Activated CD4-positive, alpha-beta T cell treated with anti-CD3 and anti-CD28 coated beads for 1 hour (primary cell): ENCODE measurements around the gene VPREB1.
"Not testable (repeated sequence)": the region's sequence is repeated elsewhere in the genome, so short reads cannot be mapped to it uniquely, and the experiment has no call there.

ENCODE experiments used
- DNase-seq: peaks from one replicate; pipeline ENCODE4 v3.0.0-alpha.2; 2020

The VPREB1 gene

DNA sequence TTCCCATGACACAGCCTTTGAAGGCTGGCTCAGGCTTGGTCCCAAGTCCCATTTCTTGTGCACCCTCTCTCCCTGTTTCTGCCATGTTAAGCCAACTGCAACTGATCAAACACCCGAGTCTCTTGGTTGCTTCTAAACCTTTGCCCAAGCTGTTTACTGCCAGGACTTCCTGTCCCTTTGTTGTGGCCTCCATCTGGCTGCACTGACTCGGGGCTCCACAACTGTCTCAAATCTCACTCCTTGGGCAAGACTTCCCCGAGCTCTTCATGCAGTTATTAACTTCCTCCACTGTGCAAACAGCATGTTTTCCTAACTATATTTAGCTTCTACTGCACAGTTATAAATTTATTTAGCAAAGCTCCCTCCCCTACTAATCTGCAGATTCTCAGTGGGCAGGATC is 4.3 kb downstream of the VPREB1 start:
- DNase-seq, result no peak

DNA sequence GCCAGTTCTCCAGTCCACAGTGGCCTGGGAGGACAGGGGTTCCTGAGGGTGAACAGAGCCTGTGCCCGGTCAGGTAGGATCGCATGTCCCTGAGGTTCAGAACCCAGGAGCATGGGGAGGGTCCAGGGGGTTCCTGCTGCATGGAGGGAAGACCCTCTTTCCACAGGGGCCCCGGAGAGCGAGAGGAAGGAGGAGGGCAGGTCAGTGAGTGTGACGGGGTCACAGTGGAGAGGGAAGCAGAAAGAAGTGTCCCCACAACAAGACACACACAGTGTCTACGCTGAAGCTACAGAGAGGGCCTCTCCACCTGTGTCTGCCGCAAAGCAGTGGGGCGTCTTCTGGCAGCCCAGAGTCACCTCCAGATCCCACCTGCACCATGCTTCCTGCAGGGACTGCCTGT is 6.1 kb downstream of the VPREB1 start:
- DNase-seq, result not testable (repeated sequence)

DNA sequence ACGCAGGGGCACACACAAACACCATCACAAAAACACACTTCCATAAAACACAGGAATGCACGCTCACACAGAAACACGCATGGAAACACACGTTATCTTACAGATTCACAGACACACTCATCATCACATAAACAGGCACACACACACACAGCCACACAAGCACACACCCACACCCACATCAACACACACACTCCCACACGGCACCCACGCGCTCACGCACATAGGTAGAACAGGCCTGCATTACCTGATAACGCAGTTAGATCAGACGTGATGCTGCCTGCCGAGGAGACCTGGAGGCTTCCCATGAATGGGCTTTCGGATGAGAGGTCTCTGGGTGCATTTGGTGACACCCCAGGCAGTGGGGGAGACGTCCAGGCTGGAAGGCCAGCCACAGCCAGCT is 11.5 kb downstream of the VPREB1 start:
- DNase-seq, result not testable (repeated sequence)

DNA sequence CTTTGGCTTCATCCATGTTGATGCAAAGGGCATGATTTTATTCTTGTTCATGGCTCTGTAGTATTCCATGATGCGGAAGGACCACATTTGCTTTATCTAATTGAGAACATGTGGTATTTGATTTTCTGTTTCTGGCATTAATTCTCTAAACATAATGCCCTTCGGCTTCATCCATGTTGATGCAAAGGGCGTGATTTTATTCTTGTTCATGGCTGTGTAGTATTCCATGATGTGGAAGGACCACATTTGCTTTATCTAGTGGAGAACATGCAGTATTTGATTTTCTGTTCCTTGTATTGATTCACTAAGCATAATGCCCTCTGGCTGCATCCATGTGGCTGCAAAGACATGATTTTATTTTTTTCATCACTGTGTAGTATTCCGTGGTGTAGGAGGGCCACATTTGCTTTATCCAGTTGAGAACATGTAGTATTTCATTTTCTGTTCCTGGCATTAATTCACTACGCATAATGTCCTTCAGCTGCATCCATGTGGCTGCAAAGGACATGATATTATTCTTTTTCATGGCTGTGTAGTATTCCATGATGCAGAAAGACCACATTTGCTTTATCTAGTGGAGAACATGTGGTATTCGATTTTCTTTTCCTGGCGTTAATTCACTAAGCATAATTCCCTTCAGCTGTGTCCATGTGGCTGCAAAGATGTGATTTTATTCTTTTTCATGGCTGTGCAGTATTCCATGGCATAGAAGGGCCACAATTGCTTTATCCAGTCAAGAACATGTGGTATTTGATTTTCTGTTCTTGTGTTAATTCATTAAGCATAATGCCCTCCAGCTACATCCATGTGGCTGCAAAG is 14.2 kb downstream of the VPREB1 start:
- not testable (repeated sequence) for DNase-seq

DNA sequence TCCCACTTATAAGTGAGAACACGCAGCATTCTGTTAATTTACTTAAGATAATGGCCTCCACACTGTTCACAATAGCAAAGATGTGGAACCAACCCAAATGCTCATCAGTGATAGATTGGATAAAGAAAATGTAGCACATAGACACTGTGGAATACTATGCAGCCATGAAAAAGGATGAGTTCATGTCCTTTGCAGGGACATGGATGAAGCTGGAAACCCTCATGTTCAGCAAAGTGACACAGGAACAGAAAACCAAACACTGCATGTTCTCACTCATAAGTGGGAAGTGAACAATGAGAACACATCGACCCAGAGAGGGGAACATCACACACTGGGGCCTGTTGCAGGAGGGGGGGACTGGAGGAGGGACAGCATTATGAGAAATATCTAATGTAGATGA is 15.6 kb downstream of the VPREB1 start:
- not testable (repeated sequence) for DNase-seq

DNA sequence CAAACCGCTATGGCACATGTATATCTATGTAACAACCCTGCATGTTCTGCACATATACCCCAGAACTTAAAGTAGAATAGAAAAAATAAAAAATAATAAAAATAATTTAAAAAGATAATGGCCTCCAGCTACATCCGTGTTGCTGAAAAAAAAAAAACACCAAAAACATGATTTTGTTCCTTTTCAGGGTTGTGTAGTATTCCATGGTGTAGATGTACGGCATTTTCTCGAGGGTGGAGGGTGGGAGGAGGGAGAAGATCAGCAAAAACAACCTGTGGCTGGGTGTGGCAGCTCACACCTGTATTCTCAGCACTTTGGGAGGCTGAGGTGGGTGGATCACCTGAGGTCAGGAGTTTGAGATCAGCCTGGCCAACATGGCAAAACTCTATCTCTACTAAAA is 16.0 kb downstream of the VPREB1 start:
- DNase-seq, result not testable (repeated sequence)

DNA sequence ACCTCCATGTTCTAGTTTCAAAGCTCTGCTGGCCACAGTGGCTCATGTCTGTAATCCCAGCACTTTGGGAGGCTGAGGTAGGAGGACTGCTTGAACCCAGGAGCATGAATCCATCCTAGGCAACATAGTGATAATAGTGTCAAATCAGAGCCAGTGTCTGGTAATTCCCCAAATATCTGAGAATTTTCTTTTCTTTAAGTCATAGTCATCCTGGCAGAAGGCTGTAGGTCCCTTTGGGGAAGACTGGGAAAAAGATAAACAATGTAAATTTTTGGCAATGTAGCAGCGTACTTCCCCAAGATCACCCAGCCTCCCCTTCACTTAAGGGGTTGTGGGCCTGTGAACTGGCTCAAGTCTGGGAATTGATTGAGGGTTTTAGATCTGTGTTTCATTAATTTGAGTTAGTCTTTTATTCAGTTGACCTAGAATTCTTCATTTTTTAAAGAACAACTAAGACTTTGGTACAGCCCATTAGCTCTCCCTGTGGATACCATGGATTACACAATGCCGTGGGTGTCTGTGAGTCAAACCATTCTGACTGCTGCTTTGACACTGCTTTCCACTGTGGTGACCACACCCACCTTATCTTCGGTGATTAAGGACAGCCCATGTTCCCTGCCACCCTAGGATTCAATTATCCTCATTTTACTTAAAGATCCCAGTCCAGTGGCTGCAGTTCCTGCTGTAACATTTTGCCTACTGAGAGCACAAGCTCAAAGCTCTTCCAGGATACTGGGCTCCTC is 17.9 kb downstream of the VPREB1 start:
- DNase-seq, result not testable (repeated sequence)

DNA sequence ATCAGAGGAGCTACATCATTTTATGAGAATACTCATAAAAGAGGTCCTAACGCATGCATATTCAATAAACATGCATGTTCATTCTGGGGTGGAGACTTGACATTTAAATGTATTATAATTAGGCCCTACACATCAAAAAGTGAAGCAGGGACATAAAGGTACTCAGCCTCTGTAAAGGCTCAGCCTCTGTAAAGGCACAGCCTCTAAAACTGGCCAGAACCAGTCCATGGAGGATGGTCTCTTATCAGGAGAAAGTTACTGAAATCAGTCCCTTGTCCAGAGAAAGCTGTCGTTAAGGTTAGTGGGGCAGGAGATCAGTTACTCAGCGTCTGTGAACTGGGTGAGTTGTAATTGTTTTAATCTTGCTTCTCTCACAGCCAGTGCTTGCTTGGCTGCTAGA is 19.2 kb downstream of the VPREB1 start:
- DNase-seq, result not testable (repeated sequence)

DNA sequence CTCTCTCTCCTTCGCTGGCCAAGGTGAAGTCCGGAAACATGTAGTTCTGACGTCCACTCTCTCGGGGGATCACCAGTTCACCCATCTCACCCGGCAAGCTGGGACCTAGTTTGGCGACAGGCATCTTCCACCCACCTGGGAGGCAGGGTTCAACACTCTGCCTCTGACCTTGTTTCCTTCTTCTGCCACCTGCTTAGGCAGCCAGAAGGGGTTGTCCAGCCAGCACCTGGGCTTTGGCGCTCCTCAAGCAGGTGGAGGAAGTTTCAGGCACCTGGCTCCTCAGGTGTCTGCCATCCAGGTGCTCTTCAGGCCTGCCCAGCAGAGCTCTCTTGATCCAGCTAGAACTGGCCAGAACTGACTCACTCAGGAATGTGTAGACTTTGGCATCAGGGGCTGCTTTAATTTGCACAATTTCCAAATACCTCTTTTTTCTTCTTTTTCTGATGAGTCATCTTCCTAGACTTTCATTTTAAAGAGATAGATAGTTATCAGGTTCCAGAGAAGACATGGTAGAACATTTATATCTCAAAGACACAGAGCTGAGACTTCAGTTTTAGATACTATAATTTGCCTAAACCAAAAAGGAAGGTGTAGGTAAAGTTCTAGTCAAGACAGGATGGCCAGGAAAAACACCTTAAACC is 25.6 kb downstream of the VPREB1 start:
- DNase-seq, result not testable (repeated sequence)

DNA sequence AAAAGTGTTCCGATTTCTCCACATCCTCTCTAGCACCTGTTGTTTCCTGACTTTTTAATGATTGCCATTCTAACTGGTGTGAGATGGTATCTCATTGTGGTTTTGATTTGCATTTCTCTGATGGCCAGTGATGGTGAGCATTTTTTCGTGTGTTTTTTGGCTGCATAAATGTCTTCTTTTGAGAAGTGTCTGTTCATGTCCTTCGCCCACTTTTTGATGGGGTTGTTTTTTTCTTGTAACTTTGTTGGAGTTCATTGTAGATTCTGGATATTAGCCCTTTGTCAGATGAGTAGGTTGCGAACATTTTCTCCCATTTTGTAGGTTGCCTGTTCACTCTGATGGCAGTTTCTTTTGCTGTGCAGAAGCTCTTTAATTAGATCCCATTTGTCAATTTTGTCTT is 32.8 kb downstream of the VPREB1 start:
- not testable (repeated sequence) for DNase-seq

DNA sequence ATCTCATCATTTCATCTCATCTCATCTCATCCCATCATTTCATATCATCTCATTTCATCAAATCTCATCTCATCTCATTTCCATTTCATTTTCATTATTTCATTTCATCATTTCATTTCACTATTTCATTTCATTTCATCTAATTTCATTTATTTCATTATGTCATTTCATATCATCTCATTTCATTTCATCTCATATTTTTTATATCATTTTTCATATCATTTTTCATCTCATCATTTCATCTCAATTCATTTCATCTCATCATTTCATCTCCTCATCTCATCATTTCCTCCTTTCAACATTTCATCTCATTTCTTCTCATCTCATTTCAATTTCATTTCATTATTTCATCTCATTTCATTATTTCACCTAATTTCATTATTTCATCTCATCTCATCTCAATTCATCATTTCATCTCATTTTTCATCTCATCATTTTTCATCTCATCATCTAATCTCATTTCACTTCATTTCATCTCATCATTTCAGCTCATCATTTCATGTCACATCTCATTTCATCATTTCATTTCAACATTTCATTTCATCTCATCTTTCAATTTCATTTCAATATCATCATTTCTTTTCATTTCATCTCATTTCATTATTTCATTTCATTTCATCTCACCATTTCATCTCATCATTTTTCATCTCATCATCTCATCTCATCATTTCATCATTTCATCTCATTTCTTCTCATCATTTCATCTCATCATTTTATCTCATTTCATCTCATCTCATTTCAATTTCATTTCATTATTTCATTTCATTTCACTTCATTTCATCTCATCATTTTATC is 40.6 kb downstream of the VPREB1 start:
- DNase-seq, result not testable (repeated sequence)

DNA sequence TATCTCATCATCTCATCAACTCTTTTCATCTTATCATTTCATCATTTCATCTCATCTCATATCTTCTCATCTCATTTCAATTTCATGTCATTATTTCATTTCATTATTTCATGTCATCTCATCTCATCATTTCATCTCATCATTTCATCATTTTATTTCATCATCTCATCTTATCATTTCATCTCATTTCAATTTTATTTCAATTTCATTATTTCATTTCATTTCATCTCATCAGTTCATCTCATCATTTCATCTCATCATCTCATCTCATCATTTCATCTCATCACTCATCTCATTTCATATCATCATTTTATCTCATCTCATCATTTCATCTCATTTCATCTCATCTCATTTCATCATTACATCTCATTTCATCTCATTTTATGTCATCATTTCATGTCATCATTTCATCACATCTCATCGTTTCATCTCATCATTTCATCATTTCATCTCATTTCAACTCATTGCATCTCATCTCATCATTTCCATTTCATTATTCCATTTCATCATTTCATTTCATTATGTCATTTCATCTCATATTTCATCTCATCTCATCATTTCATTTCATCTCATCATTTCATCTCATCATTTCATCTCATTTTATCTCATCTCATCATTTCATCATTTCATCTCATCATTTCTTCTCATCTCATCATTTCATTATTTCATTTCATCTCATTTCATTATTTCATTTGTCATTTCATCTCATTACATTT is 42.0 kb downstream of the VPREB1 start:
- DNase-seq, result not testable (repeated sequence)

DNA sequence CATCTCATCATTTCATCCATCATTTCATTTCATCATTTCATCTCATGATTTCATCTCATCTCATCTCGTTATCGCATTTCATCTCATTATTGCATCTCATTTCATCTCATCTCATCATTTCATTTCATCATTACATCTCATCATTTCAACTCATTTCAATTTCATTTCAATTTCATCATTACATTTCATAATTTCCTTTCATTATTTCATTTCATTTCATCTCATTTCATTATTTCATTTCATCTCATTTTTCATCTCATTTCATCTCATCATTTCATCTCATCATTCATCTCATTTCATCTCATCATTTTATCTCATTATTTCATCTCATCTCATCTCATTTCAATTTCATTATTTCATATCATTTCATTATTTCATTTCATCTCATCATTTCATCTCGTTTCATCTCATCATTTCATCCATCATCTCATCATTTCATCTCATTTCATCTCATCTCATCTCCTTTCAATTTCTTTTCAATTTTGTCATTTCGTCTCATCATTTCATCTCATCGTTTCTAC is 42.6 kb downstream of the VPREB1 start:
- not testable (repeated sequence) for DNase-seq

DNA sequence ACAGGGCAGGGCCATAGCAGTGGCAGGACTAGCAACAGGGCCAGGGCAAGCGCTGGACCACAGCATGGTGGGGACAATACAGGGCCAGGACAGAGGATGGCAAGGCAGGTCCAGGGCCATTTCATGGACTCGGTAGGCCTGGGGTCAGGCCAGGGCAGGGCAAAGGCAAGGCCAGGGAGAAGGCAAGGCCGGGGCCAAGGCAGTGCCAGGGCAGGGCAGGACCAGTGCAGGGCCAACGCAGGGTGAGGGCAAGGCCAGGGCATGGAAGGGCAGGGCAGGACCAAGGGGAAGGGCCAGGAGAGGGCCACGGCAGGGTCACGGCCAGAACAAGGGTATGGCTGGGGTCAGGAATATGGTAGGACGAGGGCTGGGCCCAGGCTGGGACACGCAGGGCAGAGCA is 45.1 kb downstream of the VPREB1 start:
- not testable (repeated sequence) for DNase-seq

DNA sequence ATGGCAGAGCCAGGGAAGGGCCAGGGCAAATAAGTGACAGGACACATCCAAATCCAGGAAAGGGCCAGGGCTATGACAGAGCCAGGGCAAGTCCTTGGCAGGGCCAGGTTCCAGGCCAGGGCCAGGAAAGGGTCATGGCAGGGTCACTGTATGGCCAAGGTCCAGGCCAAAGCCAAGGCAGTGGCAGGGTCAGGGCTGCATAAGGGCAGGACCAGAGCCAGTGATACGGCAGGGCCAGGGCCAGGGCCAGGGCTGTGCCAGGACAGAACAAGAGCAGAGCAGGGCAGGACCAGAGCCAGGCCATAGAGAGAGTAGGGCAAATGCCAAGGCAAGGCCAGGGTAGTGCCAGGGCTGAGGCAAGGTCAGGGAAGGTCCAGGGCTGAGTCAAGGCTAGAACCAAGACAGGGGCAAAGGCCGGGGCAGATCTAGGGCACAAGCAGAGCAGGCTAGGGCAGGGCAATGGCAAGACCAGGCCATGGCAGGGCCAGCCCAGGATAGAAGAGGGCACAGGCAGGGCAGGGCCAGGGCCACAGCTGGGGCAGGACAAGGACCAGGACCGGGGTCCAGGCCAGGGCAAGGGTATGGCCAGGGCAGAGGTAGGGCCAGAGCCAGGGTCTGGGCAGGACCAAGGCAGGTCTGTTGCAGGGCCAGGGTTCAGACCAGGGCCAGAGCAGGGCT is 46.7 kb downstream of the VPREB1 start:
- not testable (repeated sequence) for DNase-seq

DNA sequence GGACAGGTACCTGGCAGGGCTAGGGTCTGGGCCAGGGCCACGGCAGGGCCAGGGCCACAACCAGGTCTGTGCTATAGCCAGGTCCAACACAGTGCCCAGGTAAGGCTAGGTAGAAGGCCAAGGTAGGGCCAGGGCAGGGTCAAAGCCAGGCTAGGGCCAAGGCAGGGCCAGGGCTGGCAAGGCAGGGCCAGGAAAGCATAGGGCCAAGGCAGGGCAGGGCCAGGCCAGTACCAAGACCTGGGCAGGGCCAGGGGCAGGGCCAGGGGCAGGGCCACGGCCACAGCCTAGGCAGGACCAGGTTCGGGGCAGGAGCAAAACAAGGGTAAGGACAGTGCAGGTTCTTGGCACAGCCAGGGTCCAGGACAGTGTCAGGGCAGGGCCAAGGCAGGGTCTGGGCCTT is 48.1 kb downstream of the VPREB1 start:
- DNase-seq, result not testable (repeated sequence)

DNA sequence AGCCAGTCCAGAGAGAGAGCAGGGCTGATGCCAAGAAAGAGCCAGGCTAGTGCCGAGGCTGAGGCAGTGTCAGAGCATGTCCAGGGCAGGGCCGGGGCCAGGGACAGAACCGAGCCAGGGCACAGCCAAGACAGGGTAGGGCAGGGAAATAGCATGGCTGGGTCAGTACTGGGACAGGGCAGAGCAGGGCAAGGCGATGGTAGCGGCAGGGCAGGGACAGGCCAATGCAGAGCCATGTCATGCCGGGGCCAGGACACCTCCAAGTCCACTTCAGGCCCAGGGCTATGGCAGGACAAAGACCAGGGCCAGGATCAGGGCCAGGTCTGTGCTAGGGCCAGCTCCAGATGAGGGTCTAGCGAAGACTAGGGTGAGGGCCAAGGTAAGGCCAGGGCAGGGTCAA is 48.9 kb downstream of the VPREB1 start:
- not testable (repeated sequence) for DNase-seq

DNA sequence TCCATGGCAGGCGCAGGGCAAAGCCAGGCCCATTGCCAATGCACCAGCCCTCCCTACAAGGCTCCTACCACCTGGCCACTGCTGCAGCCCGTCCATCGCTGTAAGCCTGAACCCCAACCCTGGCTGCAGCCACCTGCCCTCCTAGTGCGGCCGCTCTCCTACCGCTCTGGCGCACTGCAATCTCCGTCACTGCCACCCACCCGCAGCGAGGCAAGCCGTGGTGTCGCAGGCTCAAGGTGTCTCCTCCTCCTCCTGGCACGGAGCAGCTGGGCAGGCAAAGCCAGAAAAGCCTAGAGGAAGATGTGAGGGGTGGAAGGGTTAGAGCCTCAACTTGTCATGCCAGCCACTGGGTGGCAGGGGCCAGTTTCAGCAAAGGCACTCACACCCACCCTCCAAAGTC is 50.1 kb downstream of the VPREB1 start:
- not testable (repeated sequence) for DNase-seq
